ENCODE results near the gene GON4L. TPM values are rescaled to one million over a fixed set of nuclear protein-coding genes. Genes with fewer than 3 reads are reported as not detected.
"Not testable (repeated sequence)": the region's sequence is repeated elsewhere in the genome, so short reads cannot be mapped to it uniquely, and the experiment has no call there.

GON4L gene
- total RNA-seq, 1 donor from 2014 or later, result 49.5 TPM

GRCh38 chr1:155740995-155741394, 116.0 kb downstream of the GON4L start:
- H3K27me3 ChIP-seq, result no peaks in the 10 kb centered on the region
- peaks cover 5% of the 10 kb centered on the region for H3K4me1 ChIP-seq
- TF ChIP-seq, protein P1, sequence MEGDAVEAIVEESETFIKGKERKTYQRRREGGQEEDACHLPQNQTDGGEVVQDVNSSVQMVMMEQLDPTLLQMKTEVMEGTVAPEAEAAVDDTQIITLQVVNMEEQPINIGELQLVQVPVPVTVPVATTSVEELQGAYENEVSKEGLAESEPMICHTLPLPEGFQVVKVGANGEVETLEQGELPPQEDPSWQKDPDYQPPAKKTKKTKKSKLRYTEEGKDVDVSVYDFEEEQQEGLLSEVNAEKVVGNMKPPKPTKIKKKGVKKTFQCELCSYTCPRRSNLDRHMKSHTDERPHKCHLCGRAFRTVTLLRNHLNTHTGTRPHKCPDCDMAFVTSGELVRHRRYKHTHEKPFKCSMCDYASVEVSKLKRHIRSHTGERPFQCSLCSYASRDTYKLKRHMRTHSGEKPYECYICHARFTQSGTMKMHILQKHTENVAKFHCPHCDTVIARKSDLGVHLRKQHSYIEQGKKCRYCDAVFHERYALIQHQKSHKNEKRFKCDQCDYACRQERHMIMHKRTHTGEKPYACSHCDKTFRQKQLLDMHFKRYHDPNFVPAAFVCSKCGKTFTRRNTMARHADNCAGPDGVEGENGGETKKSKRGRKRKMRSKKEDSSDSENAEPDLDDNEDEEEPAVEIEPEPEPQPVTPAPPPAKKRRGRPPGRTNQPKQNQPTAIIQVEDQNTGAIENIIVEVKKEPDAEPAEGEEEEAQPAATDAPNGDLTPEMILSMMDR (IDR thresholded peaks at IDR 0.05), result no peak
- no peaks in the 10 kb centered on the region for H3K9me3 ChIP-seq
- H3K27ac ChIP-seq, result no peak overlapping the region
- no peak overlapping the region for H3K4me3 ChIP-seq
- intact Hi-C loops (cut with DNase I), result no loop called here
- H3K36me3 ChIP-seq, result peaks cover 32% of the 10 kb centered on the region
- DNase-seq (no peak), ATAC-seq (no peak)

DNA sequence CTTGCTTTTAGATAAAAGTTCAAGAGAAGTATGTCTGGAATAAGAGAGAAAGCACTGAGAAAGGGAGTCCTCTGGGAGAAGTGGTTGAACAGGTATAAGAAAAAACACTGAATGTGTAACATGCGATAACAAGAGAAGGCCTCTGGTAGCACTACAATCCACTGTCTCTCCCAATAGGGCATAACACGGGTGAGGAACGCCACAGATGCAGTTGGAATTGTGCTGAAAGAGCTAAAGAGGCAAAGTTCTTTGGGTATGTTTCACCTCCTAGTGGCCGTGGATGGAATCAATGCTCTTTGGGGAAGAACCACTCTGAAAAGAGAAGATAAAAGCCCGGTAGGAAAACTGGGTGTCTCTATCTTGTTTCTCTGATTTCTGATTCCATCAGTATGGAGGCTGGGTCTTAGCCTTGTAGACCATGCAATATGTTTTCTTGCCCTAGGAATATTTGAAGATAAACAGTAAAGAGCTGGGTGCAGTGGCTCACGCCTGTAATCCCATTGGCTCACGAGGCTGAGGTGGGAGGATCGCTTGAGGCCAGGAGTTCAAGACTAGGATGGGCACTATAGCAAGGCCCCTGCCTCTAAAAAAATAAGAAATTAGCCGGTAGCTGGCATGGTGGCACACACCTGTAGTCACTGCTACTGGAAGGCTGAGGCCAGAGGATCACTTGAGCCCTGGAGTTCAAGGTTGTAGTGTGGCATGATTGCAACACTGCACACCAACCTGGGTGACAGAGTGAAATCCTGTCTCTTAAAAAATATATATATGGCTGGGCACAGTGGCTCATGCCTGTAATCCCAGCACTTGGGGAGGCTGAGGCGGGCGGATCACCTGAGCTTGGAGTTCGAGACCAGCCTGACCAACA, 127.7 kb downstream of the GON4L start:
- Histone ChIP-seq H3K36me3 (peaks cover 72% of the 10 kb centered on the region), H3K27ac (no peak overlapping the region), H3K9me3 (no peaks in the 10 kb centered on the region), H3K4me3 (no peak overlapping the region), H3K27me3 (no peaks in the 10 kb centered on the region), H3K4me1 (no peaks in the 10 kb centered on the region)
- DNase-seq, result no peak
- intact Hi-C loops (cut with DNase I), result no loop called here
- TF ChIP-seq, protein P1 (IDR thresholded peaks at IDR 0.05), result peak; percentile 62
- peak; percentile 85 for ATAC-seq

- ATAC-seq (no peak), DNase-seq (no peak)
- Histone ChIP-seq H3K4me1 (no peaks in the 10 kb centered on the region), H3K9me3 (no peaks in the 10 kb centered on the region), H3K27me3 (no peaks in the 10 kb centered on the region), H3K36me3 (peaks cover 52% of the 10 kb centered on the region), H3K27ac (no peak overlapping the region), H3K4me3 (no peak overlapping the region)
- intact Hi-C loops (cut with DNase I), result no loop called here
- TF ChIP-seq, protein P1 (IDR thresholded peaks at IDR 0.05), result no peak
Observed at GRCh38 chr1:155725142-155725541, 131.9 kb downstream of the GON4L start.

DNA sequence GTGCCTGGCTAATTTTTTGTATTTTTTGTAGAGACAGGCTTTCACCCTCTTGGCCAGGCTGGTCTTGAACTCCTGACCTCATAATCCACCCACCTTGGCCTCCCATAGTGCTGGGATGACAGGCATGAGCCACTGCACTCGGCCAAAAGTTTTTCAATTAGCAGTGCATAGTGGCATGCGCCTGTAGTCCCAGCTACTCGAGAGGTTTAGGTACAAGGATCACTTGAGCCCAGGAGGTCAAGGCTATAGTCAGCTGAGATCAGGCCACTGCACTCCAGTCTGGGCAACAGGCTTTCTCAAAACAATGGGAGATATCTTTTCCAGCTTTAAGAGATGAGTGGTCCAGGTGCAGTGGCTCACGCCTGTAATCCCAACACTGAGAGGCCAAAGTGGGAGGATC, 137.3 kb downstream of the GON4L start:
- H3K4me3 ChIP-seq, result no peak overlapping the region
- no peaks in the 10 kb centered on the region for H3K9me3 ChIP-seq
- no peak for ATAC-seq
- peaks cover 33% of the 10 kb centered on the region for H3K36me3 ChIP-seq
- intact Hi-C loops (cut with DNase I), result no loop called here
- no peak for DNase-seq
- H3K4me1 ChIP-seq, result no peaks in the 10 kb centered on the region
- H3K27me3 ChIP-seq, result no peaks in the 10 kb centered on the region
- TF ChIP-seq, protein P1 (IDR thresholded peaks at IDR 0.05), result no peak
- H3K27ac ChIP-seq, result no peak overlapping the region

- H3K27me3 ChIP-seq; H3K9me3 ChIP-seq; intact Hi-C loops (cut with DNase I); DNase-seq; H3K4me1 ChIP-seq; H3K27ac ChIP-seq; ATAC-seq; H3K4me3 ChIP-seq: not testable (repeated sequence)
- H3K36me3 ChIP-seq, result peaks cover 33% of the 10 kb centered on the region
Observed at GRCh38 chr1:155718524-155719115, 138.4 kb downstream of the GON4L start.

- intact Hi-C loops (cut with DNase I), result no loop called here
- H3K9me3 ChIP-seq, result no peaks in the 10 kb centered on the region
- peaks cover 28% of the 10 kb centered on the region for H3K36me3 ChIP-seq
- no peaks in the 10 kb centered on the region for H3K4me1 ChIP-seq
- no peaks in the 10 kb centered on the region for H3K27me3 ChIP-seq
- H3K27ac ChIP-seq, result no peak overlapping the region
- no peak for DNase-seq
- no peak for ATAC-seq
- TF ChIP-seq, protein P1 (IDR thresholded peaks at IDR 0.05), result no peak
- H3K4me3 ChIP-seq, result no peak overlapping the region
Observed at GRCh38 chr1:155717041-155717440, 140.0 kb downstream of the GON4L start.
